HEK293 (cell line): ENCODE measurements around the gene NAV2.

ENCODE experiments used
- CTCF ChIA-PET: fragments of 350-600 bp; formaldehyde crosslinking; extraction: SDS; loops from one replicate; lab custom pipeline; 2021; ENCODE audit warnings: antibody characterized with exemption; lab: Yijun Ruan, JAX
- POLR2A ChIA-PET: fragments of 300-600 bp; formaldehyde crosslinking; extraction: SDS; loops from one replicate; lab custom pipeline; 2020; ENCODE audit warnings: antibody characterized with exemption, inconsistent platforms; lab: Yijun Ruan, JAX
- H3K27ac ChIP-seq: fragments of 200-500 bp; sonication (Bioruptor generic); 2 replicates; pipeline ENCODE4 v1.5.1; 2014; ENCODE audit warnings: low read depth, low read length, control low read depth, inconsistent platforms; ENCODE audit errors: extremely low read depth
- H3K36me3 ChIP-seq, 2 experiments: fragments of 200-500 bp in 1 of 2; sonication (Bioruptor generic) in 1 of 2; 1 replicate in 1 of 2; 2 replicates in 1 of 2; pipeline ENCODE4 v1.5.1; 2014 to 2017; ENCODE audit warnings: inconsistent platforms in 2 of 2, low read length in 2 of 2; ENCODE audit not compliant: control insufficient read depth in 2 of 2, insufficient read depth in 1 of 2
- H3K4me1 ChIP-seq: fragments of 200-500 bp; sonication (Bioruptor generic); 2 replicates; pipeline ENCODE4 v1.5.1; 2014; ENCODE audit warnings: mild to moderate bottlenecking, low read length, inconsistent platforms; ENCODE audit not compliant: control insufficient read depth, insufficient read depth
- H3K4me3 ChIP-seq: 2 replicates; pipeline ENCODE4 v1.5.1; 2011; ENCODE audit warnings: low read depth, mild to moderate bottlenecking, control low read depth, low read length, moderate library complexity
- H3K9me3 ChIP-seq: fragments of 200-500 bp; sonication (Bioruptor generic); 2 replicates; pipeline ENCODE4 v1.5.1; 2014; ENCODE audit warnings: low read depth, low read length, inconsistent platforms; ENCODE audit not compliant: control insufficient read depth, insufficient read depth
- OVOL3 ChIP-seq: fragments of 450-650 bp; formaldehyde crosslinking; IDR thresholded peaks from 2 replicates; pipeline ENCODE4 v1.5.1; 2016; ENCODE audit warnings: missing biosample characterization, missing genetic modification characterization
- TRIM28 ChIP-seq: IDR thresholded peaks from 2 replicates; pipeline ENCODE4 v1.6.1; 2011; ENCODE audit warnings: low read length, control low read depth, borderline replicate concordance
- YY2 ChIP-seq: fragments of 450-650 bp; formaldehyde crosslinking; IDR thresholded peaks from 2 replicates; pipeline ENCODE4 v1.5.1; 2016; ENCODE audit warnings: missing biosample characterization, missing genetic modification characterization
- ZFHX2 ChIP-seq: fragments of 450-650 bp; formaldehyde crosslinking; conservative IDR thresholded peaks from 2 replicates; pipeline ENCODE4 v1.5.1; 2016; ENCODE audit warnings: missing biosample characterization, missing genetic modification characterization
- ZNF112 ChIP-seq: fragments of 450-650 bp; formaldehyde crosslinking; IDR thresholded peaks from 2 replicates; pipeline ENCODE4 v1.5.0; 2017; ENCODE audit warnings: missing biosample characterization, missing genetic modification characterization
- ZNF169 ChIP-seq: fragments of 450-650 bp; formaldehyde crosslinking; IDR thresholded peaks from 2 replicates; pipeline ENCODE4 v1.5.1; 2016; ENCODE audit warnings: missing biosample characterization, missing genetic modification characterization
- ZNF548 ChIP-seq: fragments of 450-650 bp; formaldehyde crosslinking; IDR thresholded peaks from 2 replicates; pipeline ENCODE4 v1.5.1; 2016; ENCODE audit warnings: missing biosample characterization, missing genetic modification characterization
- ZNF600 ChIP-seq: fragments of 450-650 bp; formaldehyde crosslinking; IDR thresholded peaks from 2 replicates; pipeline ENCODE4 v1.5.1; 2016; ENCODE audit warnings: missing biosample characterization, missing genetic modification characterization
- TF ChIP-seq, protein P1 (sequence below): fragments of 450-650 bp; formaldehyde crosslinking; IDR thresholded peaks from 2 replicates; pipeline ENCODE4 v1.5.1; 2017; ENCODE audit warnings: missing biosample characterization, missing genetic modification characterization
- TF ChIP-seq, protein P2 (sequence below): fragments of 450-650 bp; formaldehyde crosslinking; IDR thresholded peaks from 2 replicates; pipeline ENCODE4 v1.5.1; 2016; ENCODE audit warnings: missing biosample characterization, missing genetic modification characterization
- TF ChIP-seq, protein P3 (sequence below): fragments of 450-650 bp; formaldehyde crosslinking; IDR thresholded peaks from 2 replicates; pipeline ENCODE4 v1.5.1; 2017; ENCODE audit warnings: missing biosample characterization, missing genetic modification characterization
- TF ChIP-seq, protein P4 (sequence below): fragments of 450-650 bp; formaldehyde crosslinking; IDR thresholded peaks from 2 replicates; pipeline ENCODE4 v1.5.1; 2016; ENCODE audit warnings: missing biosample characterization, missing genetic modification characterization, borderline replicate concordance
- TF ChIP-seq, protein P5 (sequence below): fragments of 450-650 bp; formaldehyde crosslinking; IDR thresholded peaks from 2 replicates; pipeline ENCODE4 v1.5.1; 2016; ENCODE audit warnings: missing biosample characterization, missing genetic modification characterization, low read depth
- TF ChIP-seq, protein P6 (sequence below): fragments of 450-650 bp; formaldehyde crosslinking; IDR thresholded peaks from 2 replicates; pipeline ENCODE4 v1.5.1; 2016; ENCODE audit warnings: missing biosample characterization, missing genetic modification characterization

The NAV2 gene

DNA sequence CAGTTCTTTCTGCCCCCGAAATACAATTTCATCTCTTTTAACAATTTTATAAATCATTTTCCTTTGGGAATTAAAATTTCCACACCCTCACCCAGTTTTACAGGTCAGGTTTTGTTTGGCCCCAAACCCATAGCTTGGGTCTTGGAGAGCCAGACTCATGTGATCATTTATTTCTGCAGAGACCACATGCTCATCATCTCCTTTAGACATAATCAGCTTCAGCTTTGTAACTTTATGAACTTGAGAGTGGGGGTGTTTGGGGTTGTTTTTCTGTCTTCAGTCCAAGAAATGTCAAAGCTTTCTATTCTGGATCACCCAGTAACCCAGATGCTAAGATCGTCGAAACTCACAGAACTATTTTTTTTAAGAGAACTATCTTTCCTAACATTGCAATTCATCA is 376.7 kb downstream of the NAV2 start:
- no peaks in the 10 kb centered on the region for H3K9me3 ChIP-seq
- no peak overlapping the region for H3K4me3 ChIP-seq
- POLR2A ChIA-PET = no interaction called here
- H3K4me1 ChIP-seq = no peaks in the 10 kb centered on the region
- no peak overlapping the region for H3K27ac ChIP-seq
- TF ChIP-seq ZFHX2 (tag by site-specific recombination) (no peak), YY2 (tag by site-specific recombination) (no peak), OVOL3 (no peak), ZNF548 (tag by site-specific recombination) (no peak), ZNF600 (tag by site-specific recombination) (no peak), TRIM28 (no peak), ZNF112 (tag by site-specific recombination) (no peak), ZNF169 (tag by site-specific recombination) (no peak)
- TF ChIP-seq, protein P1, sequence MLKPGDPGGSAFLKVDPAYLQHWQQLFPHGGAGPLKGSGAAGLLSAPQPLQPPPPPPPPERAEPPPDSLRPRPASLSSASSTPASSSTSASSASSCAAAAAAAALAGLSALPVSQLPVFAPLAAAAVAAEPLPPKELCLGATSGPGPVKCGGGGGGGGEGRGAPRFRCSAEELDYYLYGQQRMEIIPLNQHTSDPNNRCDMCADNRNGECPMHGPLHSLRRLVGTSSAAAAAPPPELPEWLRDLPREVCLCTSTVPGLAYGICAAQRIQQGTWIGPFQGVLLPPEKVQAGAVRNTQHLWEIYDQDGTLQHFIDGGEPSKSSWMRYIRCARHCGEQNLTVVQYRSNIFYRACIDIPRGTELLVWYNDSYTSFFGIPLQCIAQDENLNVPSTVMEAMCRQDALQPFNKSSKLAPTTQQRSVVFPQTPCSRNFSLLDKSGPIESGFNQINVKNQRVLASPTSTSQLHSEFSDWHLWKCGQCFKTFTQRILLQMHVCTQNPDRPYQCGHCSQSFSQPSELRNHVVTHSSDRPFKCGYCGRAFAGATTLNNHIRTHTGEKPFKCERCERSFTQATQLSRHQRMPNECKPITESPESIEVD (tag by site-specific recombination) = no peak
- TF ChIP-seq, protein P2, sequence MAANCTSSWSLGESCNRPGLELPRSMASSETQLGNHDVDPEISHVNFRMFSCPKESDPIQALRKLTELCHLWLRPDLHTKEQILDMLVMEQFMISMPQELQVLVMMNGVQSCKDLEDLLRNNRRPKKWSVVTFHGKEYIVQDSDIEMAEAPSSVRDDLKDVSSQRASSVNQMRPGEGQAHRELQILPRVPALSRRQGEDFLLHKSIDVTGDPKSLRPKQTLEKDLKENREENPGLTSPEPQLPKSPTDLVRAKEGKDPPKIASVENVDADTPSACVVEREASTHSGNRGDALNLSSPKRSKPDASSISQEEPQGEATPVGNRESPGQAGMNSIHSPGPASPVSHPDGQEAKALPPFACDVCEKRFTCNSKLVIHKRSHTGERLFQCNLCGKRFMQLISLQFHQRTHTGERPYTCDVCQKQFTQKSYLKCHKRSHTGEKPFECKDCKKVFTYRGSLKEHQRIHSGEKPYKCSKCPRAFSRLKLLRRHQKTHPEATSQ (tag by site-specific recombination) = no peak
- TF ChIP-seq, protein P3, sequence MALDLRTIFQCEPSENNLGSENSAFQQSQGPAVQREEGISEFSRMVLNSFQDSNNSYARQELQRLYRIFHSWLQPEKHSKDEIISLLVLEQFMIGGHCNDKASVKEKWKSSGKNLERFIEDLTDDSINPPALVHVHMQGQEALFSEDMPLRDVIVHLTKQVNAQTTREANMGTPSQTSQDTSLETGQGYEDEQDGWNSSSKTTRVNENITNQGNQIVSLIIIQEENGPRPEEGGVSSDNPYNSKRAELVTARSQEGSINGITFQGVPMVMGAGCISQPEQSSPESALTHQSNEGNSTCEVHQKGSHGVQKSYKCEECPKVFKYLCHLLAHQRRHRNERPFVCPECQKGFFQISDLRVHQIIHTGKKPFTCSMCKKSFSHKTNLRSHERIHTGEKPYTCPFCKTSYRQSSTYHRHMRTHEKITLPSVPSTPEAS (tag by site-specific recombination) = no peak
- TF ChIP-seq, protein P4, sequence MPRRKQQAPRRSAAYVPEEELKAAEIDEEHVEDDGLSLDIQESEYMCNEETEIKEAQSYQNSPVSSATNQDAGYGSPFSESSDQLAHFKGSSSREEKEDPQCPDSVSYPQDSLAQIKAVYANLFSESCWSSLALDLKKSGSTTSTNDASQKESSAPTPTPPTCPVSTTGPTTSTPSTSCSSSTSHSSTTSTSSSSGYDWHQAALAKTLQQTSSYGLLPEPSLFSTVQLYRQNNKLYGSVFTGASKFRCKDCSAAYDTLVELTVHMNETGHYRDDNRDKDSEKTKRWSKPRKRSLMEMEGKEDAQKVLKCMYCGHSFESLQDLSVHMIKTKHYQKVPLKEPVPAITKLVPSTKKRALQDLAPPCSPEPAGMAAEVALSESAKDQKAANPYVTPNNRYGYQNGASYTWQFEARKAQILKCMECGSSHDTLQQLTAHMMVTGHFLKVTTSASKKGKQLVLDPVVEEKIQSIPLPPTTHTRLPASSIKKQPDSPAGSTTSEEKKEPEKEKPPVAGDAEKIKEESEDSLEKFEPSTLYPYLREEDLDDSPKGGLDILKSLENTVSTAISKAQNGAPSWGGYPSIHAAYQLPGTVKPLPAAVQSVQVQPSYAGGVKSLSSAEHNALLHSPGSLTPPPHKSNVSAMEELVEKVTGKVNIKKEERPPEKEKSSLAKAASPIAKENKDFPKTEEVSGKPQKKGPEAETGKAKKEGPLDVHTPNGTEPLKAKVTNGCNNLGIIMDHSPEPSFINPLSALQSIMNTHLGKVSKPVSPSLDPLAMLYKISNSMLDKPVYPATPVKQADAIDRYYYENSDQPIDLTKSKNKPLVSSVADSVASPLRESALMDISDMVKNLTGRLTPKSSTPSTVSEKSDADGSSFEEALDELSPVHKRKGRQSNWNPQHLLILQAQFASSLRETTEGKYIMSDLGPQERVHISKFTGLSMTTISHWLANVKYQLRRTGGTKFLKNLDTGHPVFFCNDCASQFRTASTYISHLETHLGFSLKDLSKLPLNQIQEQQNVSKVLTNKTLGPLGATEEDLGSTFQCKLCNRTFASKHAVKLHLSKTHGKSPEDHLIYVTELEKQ (tag by site-specific recombination) = no peak
- TF ChIP-seq, protein P5, sequence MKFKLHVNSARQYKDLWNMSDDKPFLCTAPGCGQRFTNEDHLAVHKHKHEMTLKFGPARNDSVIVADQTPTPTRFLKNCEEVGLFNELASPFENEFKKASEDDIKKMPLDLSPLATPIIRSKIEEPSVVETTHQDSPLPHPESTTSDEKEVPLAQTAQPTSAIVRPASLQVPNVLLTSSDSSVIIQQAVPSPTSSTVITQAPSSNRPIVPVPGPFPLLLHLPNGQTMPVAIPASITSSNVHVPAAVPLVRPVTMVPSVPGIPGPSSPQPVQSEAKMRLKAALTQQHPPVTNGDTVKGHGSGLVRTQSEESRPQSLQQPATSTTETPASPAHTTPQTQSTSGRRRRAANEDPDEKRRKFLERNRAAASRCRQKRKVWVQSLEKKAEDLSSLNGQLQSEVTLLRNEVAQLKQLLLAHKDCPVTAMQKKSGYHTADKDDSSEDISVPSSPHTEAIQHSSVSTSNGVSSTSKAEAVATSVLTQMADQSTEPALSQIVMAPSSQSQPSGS (tag by site-specific recombination) = no peak
- TF ChIP-seq, protein P6, sequence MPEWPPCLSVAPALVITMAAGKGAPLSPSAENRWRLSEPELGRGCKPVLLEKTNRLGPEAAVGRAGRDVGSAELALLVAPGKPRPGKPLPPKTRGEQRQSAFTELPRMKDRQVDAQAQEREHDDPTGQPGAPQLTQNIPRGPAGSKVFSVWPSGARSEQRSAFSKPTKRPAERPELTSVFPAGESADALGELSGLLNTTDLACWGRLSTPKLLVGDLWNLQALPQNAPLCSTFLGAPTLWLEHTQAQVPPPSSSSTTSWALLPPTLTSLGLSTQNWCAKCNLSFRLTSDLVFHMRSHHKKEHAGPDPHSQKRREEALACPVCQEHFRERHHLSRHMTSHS = no peak
- CTCF ChIA-PET = no interaction called here
- peaks cover 0 to 59% of the 10 kb centered on the region in 2 experiments; a peak in 1 of 3 replicates for H3K36me3 ChIP-seq
